ENCODE measurements around the gene SNX20.
A peak's percentile ranks its signal among the peaks of the same experiment; 100 is the strongest.

The SNX20 gene

DNA sequence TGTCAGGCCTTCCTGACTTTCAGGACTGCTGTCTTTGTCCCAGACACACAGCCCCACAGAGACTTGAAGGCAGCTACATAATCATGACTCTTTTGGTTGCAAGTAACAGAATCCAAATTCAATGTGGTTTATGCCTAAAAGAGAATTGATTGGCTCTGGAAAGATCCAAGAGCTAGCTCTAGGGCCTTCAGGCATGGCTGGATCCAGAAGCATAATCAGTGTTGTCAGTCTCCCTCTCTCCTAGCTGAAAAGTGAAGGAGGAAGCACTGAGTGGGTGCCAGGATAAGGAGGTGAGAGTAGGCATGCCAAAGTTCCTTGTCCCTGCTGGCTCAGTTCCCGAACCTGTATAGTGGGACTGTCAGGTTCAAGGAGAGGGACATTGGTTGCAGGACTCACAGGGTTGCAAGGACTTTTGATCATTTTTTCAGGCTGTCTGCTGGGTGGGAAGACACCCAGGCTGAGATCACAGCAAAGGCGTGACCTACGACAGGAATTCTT lies 25.5 kb downstream of the SNX20 start:
- DNase-seq: no peak

DNA sequence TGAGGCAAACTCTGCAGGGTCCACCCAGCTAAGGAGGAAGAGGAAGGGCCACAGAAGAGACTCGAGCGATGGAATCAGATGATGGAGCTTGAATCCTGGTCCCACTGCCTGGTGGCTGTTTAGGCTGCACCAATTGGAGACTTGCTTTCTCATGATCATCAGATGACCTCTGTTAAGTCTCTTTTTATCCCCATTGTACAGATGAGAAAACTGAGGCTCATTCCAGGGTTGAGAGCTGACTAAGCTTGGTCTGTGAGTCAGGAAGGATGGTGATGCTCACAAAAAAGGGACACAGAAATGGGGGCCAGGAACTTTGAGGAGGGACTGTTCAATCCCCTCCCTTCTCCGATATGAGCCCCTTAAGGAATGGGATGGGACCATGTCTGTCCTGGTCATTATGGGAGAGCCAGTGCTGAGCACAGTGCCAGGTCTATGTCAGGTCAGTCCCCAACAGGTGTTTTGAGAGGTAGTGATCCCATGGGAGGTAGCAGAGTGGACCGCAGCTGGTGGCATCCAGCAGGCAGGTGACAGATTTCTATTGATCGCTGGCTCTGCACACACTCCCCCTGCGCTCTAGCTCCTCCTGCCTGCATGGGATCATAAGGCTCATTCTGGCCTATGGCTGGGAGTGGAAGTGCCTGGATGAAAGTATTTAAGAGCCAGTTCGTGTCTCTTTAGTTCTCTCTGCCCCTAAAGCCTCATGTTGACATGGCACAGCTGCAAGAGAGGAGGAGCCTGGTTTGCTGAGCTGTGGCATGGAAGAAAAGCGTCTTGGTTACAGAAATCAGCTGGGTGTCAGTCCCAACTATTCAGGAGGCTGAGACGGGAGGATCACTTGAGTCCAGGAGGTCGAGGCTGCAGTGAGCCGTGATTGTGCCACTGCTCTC lies 27.2 kb downstream of the SNX20 start:
- DNase-seq: no peak

DNA sequence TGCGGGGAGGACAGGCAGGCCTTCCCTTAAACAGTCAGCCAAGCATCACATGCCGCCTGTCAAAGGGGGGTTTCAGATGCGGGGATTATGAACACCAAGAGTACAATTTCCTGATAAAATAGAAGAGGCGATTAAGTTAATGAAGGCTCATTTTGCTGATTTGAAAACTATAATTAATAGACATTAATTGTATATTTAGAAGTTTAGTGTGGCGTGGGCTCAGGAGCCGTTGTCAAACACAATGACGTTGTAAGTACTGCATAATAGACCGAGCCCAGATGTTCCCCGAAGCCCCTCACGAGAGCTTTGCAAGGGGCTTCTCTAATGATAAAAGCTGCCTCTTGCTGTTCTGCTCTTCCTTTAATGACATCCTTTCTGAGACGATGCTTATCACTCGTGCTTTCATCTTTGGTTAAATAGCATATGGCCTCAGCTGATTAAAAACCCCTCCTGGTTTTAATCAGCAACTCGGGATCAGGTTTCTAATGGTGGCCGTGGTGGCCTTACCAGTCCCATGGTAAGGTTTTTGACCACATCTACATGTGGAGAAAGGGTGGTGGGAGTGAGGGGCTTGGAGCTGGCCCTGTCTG lies 28.2 kb downstream of the SNX20 start:
- no peak for DNase-seq

DNA sequence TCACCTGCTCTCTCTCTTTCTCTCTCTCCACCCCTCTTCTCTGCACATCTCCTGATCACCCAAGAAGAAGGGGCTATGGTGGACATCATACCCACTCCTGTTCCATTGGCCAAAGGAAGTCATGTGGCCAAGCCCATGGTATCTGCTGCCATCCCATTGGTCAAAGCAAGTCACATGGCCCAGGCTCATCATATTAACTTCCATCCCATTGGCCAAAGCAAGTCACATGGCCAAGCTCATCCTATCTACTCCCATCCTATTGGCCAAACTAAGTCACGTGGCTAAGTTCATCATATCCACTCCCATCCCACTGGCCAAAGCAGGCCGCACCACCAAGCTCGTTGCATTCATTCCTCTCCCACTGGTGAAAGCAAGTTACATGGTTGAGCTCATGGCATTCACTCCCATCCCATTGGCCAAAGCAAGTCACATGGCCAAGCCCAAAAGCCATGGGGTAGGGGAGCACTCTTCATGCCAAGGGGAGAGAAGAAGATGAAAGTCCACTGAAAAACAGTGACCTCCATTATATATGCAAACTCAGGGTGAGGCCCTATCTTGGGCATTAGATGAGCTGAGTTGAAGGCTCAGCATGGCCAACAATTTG lies 29.2 kb downstream of the SNX20 start:
- no peak for DNase-seq

DNA sequence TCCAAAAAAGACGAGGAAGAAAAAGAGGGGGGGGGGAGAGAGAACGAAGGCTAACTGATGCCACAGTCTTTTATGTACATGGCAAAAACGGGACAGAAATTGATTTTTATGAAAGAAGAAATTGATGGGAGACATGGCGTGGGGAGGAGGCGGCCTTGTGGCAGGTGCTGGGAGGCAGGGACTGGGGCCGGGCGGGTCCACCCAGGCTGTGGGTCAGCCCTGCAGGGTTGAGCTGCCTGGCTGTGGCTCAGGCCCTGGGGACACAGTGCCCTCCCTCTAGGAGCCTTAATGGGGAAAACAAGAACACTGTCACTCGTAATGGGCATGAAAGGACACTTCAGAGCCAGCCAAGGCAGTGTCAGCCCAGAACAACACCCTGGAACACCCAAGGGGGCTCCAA lies 34.8 kb downstream of the SNX20 start:
- DNase-seq: no peak

DNA sequence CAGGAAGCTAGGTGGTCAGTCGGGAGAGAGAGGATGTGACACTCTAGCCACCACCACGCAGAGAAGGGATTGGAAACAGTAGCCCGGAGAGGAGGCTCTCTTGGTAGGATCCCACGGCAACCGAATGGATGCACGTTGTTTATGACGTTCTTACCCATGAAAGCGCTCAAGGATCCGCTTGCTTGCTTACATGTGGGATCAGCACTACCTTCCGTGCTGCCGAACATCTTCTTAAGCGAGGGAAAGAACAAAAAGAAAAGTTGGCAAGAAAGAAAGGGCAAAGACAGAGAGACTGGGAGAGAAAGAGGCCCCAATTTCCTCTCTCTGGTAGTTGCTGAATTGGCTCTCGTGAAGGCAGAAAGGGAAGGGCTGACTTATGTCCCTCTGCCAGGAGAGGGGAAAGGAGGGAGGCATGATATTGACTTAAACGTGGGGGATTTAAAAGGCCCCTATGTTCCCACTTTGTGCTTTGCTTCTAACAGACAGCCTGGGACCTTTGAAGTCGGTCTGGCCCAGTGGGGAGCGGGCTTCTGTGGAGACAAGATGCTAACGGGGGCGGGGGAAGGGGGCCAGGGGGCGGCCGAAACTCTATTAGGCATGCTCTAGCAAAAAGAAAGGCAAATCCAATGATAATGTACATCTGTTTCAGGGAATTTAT lies 35.4 kb downstream of the SNX20 start:
- DNase-seq: no peak

DNA sequence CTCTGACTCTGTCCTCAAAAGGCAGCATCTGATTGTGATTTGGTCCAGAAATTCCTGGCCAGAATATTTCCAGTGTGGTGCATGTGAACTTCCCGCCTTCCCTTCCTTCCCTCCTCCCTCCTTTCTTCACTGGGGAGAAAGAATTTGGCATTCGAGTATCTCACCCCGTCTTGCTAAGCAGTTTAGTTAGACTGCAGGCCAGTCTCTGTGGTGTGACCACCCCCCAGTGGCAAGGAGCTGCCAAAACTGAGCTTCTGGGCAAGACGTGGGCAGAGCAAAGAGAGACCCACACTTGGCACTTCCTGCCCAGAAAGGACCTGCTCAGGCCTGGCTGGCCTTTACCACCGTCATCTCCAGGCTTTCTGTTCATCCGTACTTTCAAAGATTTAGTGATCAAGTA lies 36.4 kb downstream of the SNX20 start:
- peak; percentile 39 for DNase-seq

DNA sequence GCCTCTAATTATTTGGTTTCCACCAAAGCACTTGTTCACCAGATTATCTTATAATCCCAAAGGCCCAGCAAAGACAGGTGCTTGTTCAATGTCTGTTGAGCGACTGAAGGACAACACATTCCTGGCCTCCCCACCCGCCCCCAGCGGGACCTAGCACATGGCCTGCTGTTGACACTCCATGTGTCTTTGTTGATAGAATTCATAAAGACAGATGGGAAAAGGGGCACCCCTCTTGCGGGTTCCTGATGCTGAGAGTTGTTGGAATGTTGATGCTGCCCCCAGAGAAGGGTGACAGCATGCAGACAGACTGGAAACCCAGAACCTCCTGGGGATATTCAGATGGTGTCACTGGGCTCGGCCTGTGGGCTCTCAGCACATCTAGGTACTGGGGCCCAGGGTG lies 36.9 kb downstream of the SNX20 start:
- DNase-seq: no peak

DNA sequence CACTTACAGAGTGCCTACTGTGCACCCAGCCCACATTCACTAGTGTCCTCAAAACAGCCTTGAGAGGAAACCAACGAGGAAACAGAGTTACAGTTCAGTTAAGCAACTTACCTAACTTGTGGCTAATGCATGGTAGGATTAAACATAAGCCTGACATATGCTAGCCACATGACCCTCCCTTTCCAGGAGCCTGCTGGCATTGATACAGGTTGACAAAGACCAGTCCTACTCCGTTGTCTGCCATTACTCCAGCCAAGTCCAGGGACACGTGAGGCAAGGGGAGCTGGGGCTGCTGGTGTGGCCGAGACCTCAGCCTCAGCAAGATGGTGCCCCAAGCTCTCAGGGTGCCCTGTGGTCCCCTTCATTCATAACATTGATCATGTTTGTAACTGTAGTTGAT lies 37.9 kb downstream of the SNX20 start:
- no peak for DNase-seq

DNA sequence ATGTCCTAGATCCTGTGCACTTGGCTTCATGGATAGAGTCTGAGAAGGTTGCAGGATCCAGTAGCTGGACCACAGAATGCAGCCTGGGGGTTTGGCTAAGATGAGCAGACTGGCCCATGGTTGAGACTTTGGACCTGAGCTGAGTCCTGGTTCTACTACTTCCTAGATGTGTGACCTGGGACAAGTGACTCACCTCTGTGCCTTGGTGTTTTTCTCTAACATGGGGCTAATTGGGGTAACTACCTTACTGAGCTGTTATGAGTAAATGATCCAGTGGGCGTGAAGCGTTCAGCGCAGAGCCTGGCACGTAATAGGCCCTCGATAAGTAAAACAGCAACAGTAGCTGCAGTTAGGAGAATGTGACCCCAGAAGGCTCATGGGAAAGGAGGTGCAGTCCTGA lies 38.8 kb downstream of the SNX20 start:
- DNase-seq: no peak

DNA sequence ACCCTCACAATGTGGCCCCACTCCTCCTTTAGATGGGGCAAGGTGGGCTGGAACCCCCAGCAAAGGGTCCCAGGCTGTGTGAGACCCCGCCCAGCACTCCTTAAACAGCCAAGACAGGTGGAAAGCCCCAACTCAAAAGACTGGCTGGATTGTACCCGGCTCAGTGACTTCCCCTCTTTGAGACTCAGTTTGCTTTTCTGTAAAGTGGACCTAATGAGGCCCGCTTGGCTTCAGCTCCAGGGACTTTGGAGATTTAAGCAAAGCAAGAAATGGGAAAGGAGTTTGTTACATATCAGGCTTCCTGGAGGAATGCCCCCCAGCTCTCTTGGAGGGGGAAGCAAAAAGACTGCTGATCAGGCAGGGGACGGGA lies 39.3 kb downstream of the SNX20 start:
- DNase-seq: no peak

DNA sequence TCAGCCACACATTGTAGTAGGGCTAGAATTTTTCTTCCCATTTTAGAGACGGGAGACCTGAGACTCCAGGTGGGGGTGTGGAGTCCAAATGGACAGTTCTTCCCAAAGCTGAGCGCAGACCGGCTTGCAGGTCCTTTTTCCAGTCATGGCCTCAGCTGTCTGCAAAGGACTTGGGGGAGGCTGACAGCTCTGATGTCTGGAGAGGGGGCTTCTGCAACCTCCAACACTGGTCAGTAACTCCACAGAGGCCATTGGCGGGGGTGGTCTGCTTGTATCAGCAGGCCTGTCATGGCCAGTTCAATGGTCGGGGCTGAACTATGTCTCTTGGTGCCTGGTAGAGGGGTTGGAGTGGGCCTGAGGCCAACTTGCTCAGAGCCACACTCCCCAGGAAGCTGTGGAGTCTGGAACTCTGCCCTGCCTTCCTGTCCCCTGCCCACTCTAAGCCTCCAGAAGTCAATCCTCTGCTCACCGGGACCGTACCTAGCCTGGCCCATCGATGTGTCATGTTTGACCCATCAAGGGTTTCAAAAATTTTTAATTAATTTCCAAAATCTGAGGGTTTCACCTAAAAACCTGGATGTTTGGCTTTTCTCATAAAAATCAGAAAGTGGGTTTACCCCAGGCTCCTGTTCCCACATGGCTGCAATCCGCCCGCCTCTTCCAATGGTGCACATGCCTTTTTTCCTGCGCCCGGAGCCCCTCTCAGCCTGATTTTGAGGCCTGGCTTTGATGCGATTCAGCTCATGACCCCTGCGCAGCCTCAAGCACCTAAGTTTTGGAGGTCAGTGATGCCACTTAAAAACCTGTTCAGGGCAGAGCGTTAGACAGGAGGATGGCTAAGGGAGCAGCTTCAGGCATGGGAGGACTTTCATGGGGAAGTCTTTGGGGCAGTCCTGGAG lies 39.9 kb downstream of the SNX20 start:
- no peak for DNase-seq

DNA sequence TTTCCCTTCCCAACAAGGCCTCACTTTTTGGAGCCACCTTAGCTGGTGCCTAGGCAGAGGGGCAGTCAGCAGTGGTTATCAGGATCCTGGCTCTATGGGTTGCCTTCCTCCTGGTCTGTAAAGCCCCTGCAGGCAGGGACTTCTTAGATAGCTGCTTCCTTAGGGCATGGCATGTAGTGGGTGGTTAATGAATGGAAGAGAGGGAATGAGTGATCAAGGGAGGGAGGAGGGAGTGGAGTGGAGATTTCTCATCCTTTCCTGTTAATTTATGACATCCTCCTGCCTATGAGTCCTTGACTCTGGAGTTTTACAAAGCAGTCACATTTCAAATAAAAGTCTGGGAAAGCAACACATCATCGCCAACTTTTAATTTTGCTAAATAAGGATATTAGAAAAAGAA lies 40.7 kb downstream of the SNX20 start:
- DNase-seq: no peak

DNA sequence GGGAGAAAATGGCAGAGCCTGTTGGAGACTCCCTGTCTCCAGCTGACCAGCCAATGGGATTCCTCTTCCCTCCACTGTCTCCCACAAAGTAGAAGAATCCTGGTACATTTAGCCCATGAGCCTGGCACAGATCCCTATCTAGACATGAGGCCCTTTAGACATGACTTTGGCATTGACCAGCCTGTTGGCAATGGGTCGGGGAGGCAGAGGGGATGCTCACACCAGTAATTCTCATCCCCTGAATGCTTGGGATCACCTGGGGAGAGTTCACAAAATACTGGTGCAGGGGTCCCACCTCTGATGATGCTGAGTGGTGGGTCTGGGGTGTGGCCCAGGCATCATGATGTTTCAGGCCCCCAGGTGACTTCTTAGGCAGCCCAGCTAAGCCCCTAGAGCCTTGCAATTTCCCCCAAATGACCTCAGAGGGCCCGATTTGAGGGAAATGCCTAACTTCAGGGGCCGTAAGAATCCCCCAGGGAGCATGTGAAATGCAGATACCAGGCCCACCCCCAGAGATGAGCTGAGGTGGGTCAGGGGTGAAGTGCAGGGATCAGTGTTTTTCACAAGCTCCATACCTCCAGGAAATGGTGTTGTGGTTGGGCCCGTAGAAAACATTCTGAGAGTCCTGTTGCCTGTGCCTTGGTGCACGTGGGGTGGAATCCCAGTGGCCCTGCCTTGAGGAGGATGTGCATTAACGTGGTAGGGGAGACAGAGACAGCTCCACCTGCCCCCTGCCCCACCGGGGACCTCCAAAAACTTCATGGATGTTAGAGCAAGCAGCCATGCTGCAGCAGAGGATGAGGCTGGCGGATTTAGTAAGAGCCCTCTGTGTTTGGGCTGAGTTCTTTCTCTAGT lies 42.1 kb downstream of the SNX20 start:
- no peak for DNase-seq

DNA sequence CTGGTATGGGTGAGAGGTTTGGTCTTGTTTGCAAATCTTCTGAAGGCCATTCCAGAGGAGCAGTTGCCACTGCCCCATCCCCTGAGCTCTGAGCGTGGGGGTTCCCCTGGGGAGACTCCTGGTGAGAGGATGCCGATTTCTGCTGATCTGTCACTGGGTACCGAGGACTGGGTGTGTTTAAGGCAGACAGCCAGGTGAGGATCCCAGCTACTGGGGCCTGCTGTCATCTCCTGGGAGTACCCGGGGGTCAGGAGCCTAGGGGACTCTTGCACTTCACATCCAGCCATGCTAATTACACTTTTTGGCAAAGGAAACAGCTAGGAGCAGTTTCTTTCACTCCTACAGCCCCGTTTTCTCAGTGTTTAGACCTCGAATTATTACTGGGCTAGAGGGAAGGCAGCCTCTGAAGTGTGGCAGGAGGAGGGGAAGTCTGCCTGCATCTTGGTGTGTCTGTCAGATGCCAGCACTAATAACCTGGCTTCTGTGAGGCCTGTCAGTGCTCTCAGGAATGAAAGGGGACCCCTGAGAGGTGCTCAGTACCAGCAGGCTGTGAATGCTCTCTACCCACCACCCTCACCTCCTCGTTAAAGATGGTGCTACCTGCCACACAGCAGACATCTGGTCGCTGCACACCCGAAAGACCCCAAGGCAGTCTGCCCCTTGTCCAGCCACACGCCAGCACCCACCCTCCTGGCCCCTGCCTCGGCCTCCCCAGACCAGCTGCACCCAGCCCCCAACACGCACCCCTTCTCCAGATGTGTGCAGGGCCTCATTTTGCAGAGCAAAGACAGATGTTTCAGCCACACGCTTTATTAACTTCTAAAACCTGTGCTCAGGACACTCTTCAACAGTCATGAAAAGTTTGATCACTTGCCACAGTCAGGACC lies 43.2 kb downstream of the SNX20 start:
- DNase-seq: no peak

DNA sequence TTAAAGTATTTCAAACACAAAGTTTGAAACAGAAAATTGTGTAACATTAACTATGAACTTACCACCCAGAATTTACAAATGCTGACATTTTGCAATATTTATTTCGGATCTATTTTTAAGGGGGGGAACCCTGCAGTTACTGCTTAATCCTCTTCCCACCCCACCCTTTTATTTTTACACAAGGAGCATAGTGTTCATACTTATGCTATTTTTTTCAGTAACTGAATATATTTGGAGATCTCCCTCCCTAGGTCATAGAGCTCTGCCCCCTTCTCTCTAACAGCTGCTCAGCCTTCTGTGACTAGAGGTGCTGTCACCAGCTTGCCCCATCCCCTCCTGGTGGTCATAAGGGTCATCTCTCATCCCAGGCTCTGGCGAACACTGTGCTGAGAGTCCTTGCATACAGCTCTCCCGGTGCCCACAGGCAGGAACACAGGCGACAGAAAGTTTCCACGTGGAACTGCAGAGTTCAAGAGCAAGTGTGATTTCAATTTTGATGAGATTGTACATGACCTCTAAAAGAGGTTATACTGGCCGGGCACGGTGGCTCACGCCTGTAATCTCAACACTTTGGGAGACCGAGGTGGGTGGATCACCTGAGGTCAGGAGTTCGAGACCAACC lies 44.2 kb downstream of the SNX20 start:
- no peak for DNase-seq

DNA sequence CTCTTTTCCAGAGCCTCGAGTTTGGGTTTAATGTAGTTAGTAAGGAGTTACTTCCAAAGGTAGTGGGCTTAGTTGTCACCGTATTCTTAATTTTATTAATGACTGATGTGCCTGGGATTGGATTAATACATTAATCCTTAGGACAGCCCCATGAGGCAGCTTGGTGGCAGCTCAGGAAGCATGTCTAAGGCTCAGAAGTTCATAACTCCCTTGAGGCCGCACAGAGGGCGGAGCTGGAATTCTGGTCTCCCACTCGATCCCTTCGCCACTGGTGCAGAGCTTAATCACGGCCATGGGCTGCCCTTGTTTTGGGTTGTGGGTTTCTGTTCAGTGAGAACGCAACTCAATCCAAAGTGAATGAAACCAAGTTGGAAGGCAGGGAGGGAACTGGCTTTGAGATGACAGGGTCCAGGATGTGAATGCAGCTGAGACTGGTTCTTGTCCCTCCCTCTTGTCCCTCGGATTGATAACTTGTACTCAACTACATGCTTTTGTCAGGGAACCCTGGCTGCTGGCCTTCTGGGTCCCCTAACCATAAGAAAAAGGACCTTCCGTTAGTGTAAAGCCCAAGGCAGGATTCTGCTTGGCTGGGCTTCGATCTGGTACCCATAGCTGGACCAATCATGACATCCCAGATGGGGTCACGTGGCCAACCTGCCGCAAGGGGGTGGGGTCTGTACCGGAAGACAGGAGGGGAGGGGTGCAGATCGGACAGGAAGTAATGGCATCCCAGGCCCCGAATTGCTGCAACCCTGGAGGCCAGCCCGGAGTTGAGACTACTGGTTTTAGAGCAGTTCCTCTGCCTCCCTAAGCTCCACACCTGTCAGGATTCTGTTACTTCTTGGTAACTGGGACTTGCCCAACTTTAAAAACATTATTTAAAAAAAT lies 45.4 kb downstream of the SNX20 start:
- peak; percentile 57 for DNase-seq

DNA sequence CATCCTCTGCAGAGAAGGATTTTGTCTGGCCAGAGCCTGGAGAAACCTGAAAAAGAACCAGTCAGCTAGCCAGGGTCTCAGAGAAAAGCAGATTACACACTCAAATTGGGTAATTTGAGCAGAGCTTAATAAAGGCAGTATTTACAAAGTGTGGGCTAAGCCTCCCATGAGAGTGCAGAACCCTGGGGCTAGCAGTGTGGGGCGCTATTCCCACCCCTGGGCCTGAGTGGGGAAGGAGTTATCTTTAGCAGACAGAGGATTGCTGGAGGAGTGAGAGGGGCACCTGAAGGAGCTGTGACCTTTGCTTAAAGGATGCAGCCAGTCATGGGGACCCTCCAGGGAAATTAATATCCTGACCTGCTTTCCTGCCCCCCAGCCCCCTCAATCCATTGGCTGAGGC lies 46.2 kb downstream of the SNX20 start:
- DNase-seq: no peak

DNA sequence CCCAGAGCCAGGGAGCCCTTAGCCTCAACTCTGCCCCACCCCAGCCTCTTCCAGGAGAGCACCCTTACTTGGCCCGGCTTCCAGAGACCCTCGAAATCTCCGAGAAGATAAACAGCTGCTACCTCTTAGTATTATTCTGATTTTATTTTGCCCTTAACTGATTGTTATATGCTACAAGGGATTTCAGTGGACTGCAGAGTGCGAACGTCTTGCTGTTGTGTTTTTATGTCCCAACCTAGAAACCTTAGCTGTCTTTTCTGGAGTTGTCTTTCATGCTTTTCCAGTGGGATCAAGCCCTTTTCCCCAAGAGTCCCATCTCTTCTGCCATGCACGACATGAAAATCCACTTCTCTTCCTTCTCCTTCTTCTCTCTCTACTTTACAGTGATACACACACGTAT lies 47.0 kb downstream of the SNX20 start:
- DNase-seq: no peak
